Right lobe of liver (tissue), 6 donors: ENCODE measurements around the gene FGF14. TPM values are rescaled to one million over a fixed set of nuclear protein-coding genes. Genes with fewer than 3 reads are reported as not detected.
"Not testable (repeated sequence)": the region's sequence is repeated elsewhere in the genome, so short reads cannot be mapped to it uniquely, and the experiment has no call there.

Source experiments
- ATAC-seq, 4 donors: fragments of 200-7000 bp; cut with Tn5 transposase; one replicate each; pipeline ENCODE4 v1.9.1; 2020; ENCODE audit warnings: mild to moderate bottlenecking in 4 of 4, moderate library complexity in 4 of 4
- DNase-seq, 3 donors: peaks; one replicate each; pipeline ENCODE4 v3.0.0-alpha.2; 2020
- H3K27ac ChIP-seq, 3 donors: fragments of 200-600 bp; one replicate each; pipeline ENCODE4 v1.8.0; 2022
- H3K27me3 ChIP-seq, 2 donors: fragments of 200-600 bp; one replicate each; pipeline ENCODE4 v1.8.0; 2022
- H3K36me3 ChIP-seq, 4 donors: fragments of 200-600 bp; sonication (generic) in 1 of 4; one replicate each; pipeline versions ENCODE4 v1.5.1 to v1.8.0; 2017 to 2022; ENCODE audit warnings: control low read depth in 1 of 4
- H3K4me1 ChIP-seq, 4 donors: fragments of 200-600 bp; sonication (generic) in 1 of 4; one replicate each; pipeline versions ENCODE4 v1.5.1 to v1.8.0; 2017 to 2022; ENCODE audit warnings: control low read depth in 1 of 4
- H3K4me3 ChIP-seq, 3 donors: fragments of 200-600 bp; one replicate each; pipeline ENCODE4 v1.8.0; 2022
- H3K9me3 ChIP-seq, 4 donors: fragments of 200-600 bp; sonication (generic) in 1 of 4; one replicate each; pipeline versions ENCODE4 v1.5.1 to v1.8.0; 2017 to 2022; ENCODE audit warnings: control low read depth in 1 of 4
- CTCF ChIP-seq, 4 donors: fragments of 200-600 bp in 3 of 4; fragments of 450-650 bp in 1 of 4; IDR thresholded peaks; one replicate each; pipeline versions ENCODE4 v1.5.1 to v1.8.0; 2016 to 2022; ENCODE audit warnings: antibody characterized with exemption in 4 of 4, mild to moderate bottlenecking in 2 of 4
- POLR2A ChIP-seq: fragments of 450-650 bp; IDR thresholded peaks from one replicate; pipeline ENCODE4 v1.6.1; 2017; ENCODE audit warnings: antibody characterized with exemption, mild to moderate bottlenecking
- WGBS: methylation state at CpG from one replicate; pipeline ENCODE4 v1.1.6; 2018; ENCODE audit warnings: low coverage, low lambda C conversion rate; ENCODE audit not compliant: insufficient coverage; ENCODE audit errors: missing lambda C conversion rate; 5-methylcytosine and 5-hydroxymethylcytosine counted together
- intact Hi-C, 2 donors: fragments of 100-400 bp; cut with DNase I; formaldehyde crosslinking; loops; one replicate each; pipeline versions ENCODE4 v1.11.2 to v1.14.1; 2022
- total RNA-seq, 6 experiments: library from RNA; depleted of rRNA in 2 of 6; stranded (reverse); fragments of >200 nt in 2 of 6; fragmentation: NEBNext Ultra II Directional in 3 of 6; extraction: Animal tissue kit (Norgen Biotek cat#: 25700) in 3 of 6; gene quantifications; one replicate each; pipeline versions ENCODE4 v1.1.0 to v1.2.4, GENCODE V29; 2016 to 2023
- donor health status: DM: no; HTN: yes; CAD: no.
- donor health status: DM: no; HTN: no; CAD: no.
- donor health status: DM: no; HTN: no; CAD: no.
- donor health status: DM: no; HTN: yes; CAD: no.
- donor health status: DM: no; HTN: yes; CAD: no.

Gene FGF14
- total RNA-seq, 6 experiments from 2014 or later = 0.42 to 6.3 (median 1.2) TPM

- no peak overlapping the region for H3K4me3 ChIP-seq
- H3K4me1 ChIP-seq = no peaks in the 10 kb centered on the region
- H3K27me3 ChIP-seq = no peaks in the 10 kb centered on the region
- peaks cover 0 to 4% (median 0%) of the 10 kb centered on the region in 4 donors for H3K9me3 ChIP-seq
- DNase-seq (no peak), ATAC-seq (no peak)
- H3K36me3 ChIP-seq = no peaks in the 10 kb centered on the region
- H3K27ac ChIP-seq = no peak overlapping the region
- intact Hi-C loops = no loop called here
- TF ChIP-seq CTCF (IDR thresholded peaks at IDR 0.05) (no peak), POLR2A (no peak)
Measured at GRCh38 chr13:102017248-102017647, 384.6 kb downstream of the FGF14 start.

- no peaks in the 10 kb centered on the region for H3K4me1 ChIP-seq
- no peak overlapping the region for H3K4me3 ChIP-seq
- DNase-seq (no peak), ATAC-seq (no peak)
- peaks cover 0 to 1% (median 0%) of the 10 kb centered on the region in 4 donors for H3K9me3 ChIP-seq
- H3K27ac ChIP-seq = no peak overlapping the region
- no peaks in the 10 kb centered on the region for H3K36me3 ChIP-seq
- H3K27me3 ChIP-seq = no peaks in the 10 kb centered on the region
- TF ChIP-seq CTCF (IDR thresholded peaks at IDR 0.05) (no peak), POLR2A (no peak)
- intact Hi-C loops = no loop called here
- 47% methylated on average over 7 of the region's 7 CpGs for WGBS
Measured at GRCh38 chr13:102012299-102013293, 389.3 kb downstream of the FGF14 start.

- H3K36me3 ChIP-seq, H3K27ac ChIP-seq, ATAC-seq: not testable (repeated sequence)
Measured at GRCh38 chr13:102011455-102011854, 390.4 kb downstream of the FGF14 start.

GRCh38 chr13:102003848-102004570 lies 397.8 kb downstream of the FGF14 start:
- 38% methylated on average over 5 of the region's 5 CpGs for WGBS
- TF ChIP-seq POLR2A = no peak
- no peak for TF ChIP-seq CTCF (IDR thresholded peaks at IDR 0.05)
- H3K36me3 ChIP-seq = no peaks in the 10 kb centered on the region
- DNase-seq (no peak), ATAC-seq (no peak)
- H3K4me3 ChIP-seq = no peak overlapping the region
- no peaks in the 10 kb centered on the region for H3K4me1 ChIP-seq
- intact Hi-C loops = no loop called here
- H3K27ac ChIP-seq = no peak overlapping the region
- no peaks in the 10 kb centered on the region for H3K9me3 ChIP-seq
- peaks cover 0 to 3% of the 10 kb centered on the region in 2 donors for H3K27me3 ChIP-seq

More at GRCh38 chr13:102011455-102011854, 390.4 kb downstream of the FGF14 start:
- DNase-seq, H3K27me3 ChIP-seq, H3K9me3 ChIP-seq, H3K4me3 ChIP-seq, H3K4me1 ChIP-seq, intact Hi-C loops: not testable (repeated sequence)
- 47% methylated on average over 4 of the region's 5 CpGs for WGBS

GRCh38 chr13:102002287-102002686 lies 399.6 kb downstream of the FGF14 start:
- Histone ChIP-seq H3K9me3 (no peaks in the 10 kb centered on the region), H3K36me3 (no peaks in the 10 kb centered on the region), H3K27me3 (peaks cover 0 to 3% of the 10 kb centered on the region in 2 donors), H3K4me3 (no peak overlapping the region), H3K4me1 (no peaks in the 10 kb centered on the region), H3K27ac (no peak overlapping the region)
- ATAC-seq (no peak), DNase-seq (no peak)
- intact Hi-C loops = no loop called here
- WGBS = 43% methylated on average over 3 of the region's 3 CpGs
- TF ChIP-seq CTCF (IDR thresholded peaks at IDR 0.05) = no peak
- TF ChIP-seq POLR2A = no peak
